ENCODE measurements around the gene SLN. TPM values are rescaled to one million over a fixed set of nuclear protein-coding genes. Genes with fewer than 3 reads are reported as not detected.

The SLN gene
- polyA plus RNA-seq, 1 experiment, result not detected

- Histone ChIP-seq H3K36me3 (ENCODE audit: control insufficient read depth, insufficient read depth, low read length) (no peaks in the 10 kb centered on the region), H3K4me3 (ENCODE audit: low read depth, low read length) (no peak overlapping the region), H3K27me3 (ENCODE audit: control insufficient read depth, insufficient read depth, low read length) (no peaks in the 10 kb centered on the region)
- CTCF ChIA-PET, result interaction anchor here (0.6 kb wide), 1 partner anchor 62 kb away, joined by 3 read pairs; no protein-coding TSS in a partner anchor
- POLR2A ChIA-PET, result no interaction called here
- DNase-seq (ENCODE audit: low read depth), result no peak
- TF ChIP-seq CTCF (IDR thresholded peaks at IDR 0.05; ENCODE audit: insufficient read depth, low read depth, low read length), result no peak
Observed at GRCh38 chr11:107708792-107709191, 3.1 kb downstream of the SLN start.

GRCh38 chr11:107707807-107708206, 4.0 kb downstream of the SLN start:
- H3K36me3 ChIP-seq (ENCODE audit: control insufficient read depth, insufficient read depth, low read length), result no peaks in the 10 kb centered on the region
- ChIA-PET POLR2A (no interaction called here), CTCF (no interaction called here)
- no peak for DNase-seq (ENCODE audit: low read depth)
- no peak for TF ChIP-seq CTCF (IDR thresholded peaks at IDR 0.05; ENCODE audit: insufficient read depth, low read depth, low read length)
- H3K27me3 ChIP-seq (ENCODE audit: control insufficient read depth, insufficient read depth, low read length), result no peaks in the 10 kb centered on the region
- H3K4me3 ChIP-seq (ENCODE audit: low read depth, low read length), result no peak overlapping the region

- no peak for DNase-seq (ENCODE audit: low read depth)
- no peak overlapping the region for H3K4me3 ChIP-seq (ENCODE audit: low read depth, low read length)
- no peak for TF ChIP-seq CTCF (IDR thresholded peaks at IDR 0.05; ENCODE audit: insufficient read depth, low read depth, low read length)
- H3K27me3 ChIP-seq (ENCODE audit: control insufficient read depth, insufficient read depth, low read length), result no peaks in the 10 kb centered on the region
- H3K36me3 ChIP-seq (ENCODE audit: control insufficient read depth, insufficient read depth, low read length), result no peaks in the 10 kb centered on the region
- CTCF ChIA-PET, result no interaction called here
- POLR2A ChIA-PET, result no interaction called here
Observed at GRCh38 chr11:107707215-107707671, 4.6 kb downstream of the SLN start.

DNA sequence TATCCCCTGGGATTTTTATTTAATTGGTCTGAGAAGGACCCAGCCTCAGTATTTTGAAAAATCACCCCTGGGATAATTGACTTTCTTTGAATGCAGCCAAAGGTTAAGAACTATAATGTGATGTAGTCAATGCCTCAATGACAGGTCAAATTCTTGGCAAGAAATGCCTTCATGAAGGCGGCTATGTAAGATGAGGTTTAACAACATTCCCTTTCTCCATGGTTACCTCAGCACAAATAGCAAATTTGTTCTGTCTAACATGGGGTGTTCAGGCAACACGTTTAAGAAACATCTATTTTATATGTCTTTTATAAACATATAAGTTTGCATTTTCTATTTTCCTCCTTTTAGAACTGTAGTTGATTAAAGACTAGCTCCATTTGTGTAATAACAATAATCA, 5.3 kb downstream of the SLN start:
- no peak for TF ChIP-seq CTCF (IDR thresholded peaks at IDR 0.05; ENCODE audit: insufficient read depth, low read depth, low read length)
- Histone ChIP-seq H3K27me3 (ENCODE audit: control insufficient read depth, insufficient read depth, low read length) (no peaks in the 10 kb centered on the region), H3K36me3 (ENCODE audit: control insufficient read depth, insufficient read depth, low read length) (no peaks in the 10 kb centered on the region), H3K4me3 (ENCODE audit: low read depth, low read length) (no peak overlapping the region)
- CTCF ChIA-PET, result no interaction called here
- DNase-seq (ENCODE audit: low read depth), result no peak
- POLR2A ChIA-PET, result no interaction called here

DNA sequence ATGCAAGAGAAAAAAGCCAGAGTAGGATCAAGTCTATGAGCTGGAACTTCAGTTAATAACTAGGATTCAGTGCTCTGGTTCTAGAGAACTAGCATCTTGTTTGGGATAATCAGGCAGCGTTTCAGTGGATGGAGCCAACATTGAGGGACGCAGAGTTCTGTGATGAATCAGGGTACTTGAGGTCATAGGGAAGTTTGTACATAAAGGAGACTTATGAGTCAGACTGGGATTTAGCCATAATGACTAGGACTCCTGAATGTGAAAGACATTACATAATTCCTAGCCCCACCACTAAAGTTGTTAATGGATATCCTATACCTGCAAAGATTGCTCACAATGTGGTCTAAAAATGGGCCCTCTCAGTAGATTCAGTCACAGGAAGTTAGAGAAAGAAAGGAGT, 6.8 kb downstream of the SLN start:
- no peak for DNase-seq (ENCODE audit: low read depth)

More for the DNA sequence above, 6.8 kb downstream of the SLN start:
- CTCF ChIA-PET, result no interaction called here
- H3K36me3 ChIP-seq (ENCODE audit: control insufficient read depth, insufficient read depth, low read length), result no peaks in the 10 kb centered on the region
- H3K4me3 ChIP-seq (ENCODE audit: low read depth, low read length), result no peak overlapping the region
- H3K27me3 ChIP-seq (ENCODE audit: control insufficient read depth, insufficient read depth, low read length), result no peaks in the 10 kb centered on the region
- no peak for TF ChIP-seq CTCF (IDR thresholded peaks at IDR 0.05; ENCODE audit: insufficient read depth, low read depth, low read length)
- POLR2A ChIA-PET, result no interaction called here

Measured in BJ (cell line).